OCI-LY7 (cell line): Measurements from ENCODE around the gene FCHSD2. TPM values are rescaled to one million over a fixed set of nuclear protein-coding genes. Genes with fewer than 3 reads are reported as not detected.
"Not testable (repeated sequence)": the region's sequence is repeated elsewhere in the genome, so short reads cannot be mapped to it uniquely, and the experiment has no call there.

ENCODE experiments used
- BruUV-seq: library from RNA; stranded (reverse); fragments of 400-500 nt; replicated peaks from 2 replicates; lab custom pipeline; 2021; lab: Mats Ljungman, UMichigan
- CTCF ChIA-PET: fragments of 300-600 bp; sonication (Branson Sonifier 250); formaldehyde crosslinking; loops from one replicate; lab custom pipeline; 2022; ENCODE audit warnings: antibody characterized with exemption; ENCODE audit not compliant: unreplicated experiment; lab: Charles Lee
- POLR2A ChIA-PET: fragments of 300-600 bp; sonication (Branson Sonifier 250); formaldehyde crosslinking; loops from one replicate; lab custom pipeline; 2022; ENCODE audit warnings: antibody characterized with exemption; lab: Charles Lee
- DNase-seq: peaks from one replicate; pipeline ENCODE4 v3.0.0-alpha.2; 2015; ENCODE audit warnings: low spot score
- H2AFZ ChIP-seq: fragments of 200-600 bp; sonication (generic), shearing (Covaris generic); 2 replicates; pipeline ENCODE4 v1.6.1; 2014; ENCODE audit warnings: mild to moderate bottlenecking, antibody characterized with exemption, low read length, moderate library complexity
- H3K27ac ChIP-seq: fragments of 200-600 bp; sonication (generic); 2 replicates; pipeline ENCODE4 v1.5.1; 2014; ENCODE audit warnings: mixed run types, low read depth, mild to moderate bottlenecking, moderate library complexity, low read length, inconsistent platforms; ENCODE audit not compliant: poor library complexity, severe bottlenecking
- H3K36me3 ChIP-seq: fragments of 200-600 bp; sonication (generic); 2 replicates; pipeline ENCODE4 v1.6.1; 2014; ENCODE audit warnings: mild to moderate bottlenecking, antibody characterized with exemption, low read length, moderate library complexity, mixed read lengths; ENCODE audit not compliant: insufficient read depth
- H3K4me1 ChIP-seq: fragments of 200-600 bp; sonication (generic); 2 replicates; pipeline ENCODE4 v1.5.1; 2014; ENCODE audit warnings: mild to moderate bottlenecking, low read length; ENCODE audit not compliant: insufficient read depth, poor library complexity, severe bottlenecking
- H3K4me2 ChIP-seq: fragments of 200-600 bp; sonication (generic); 2 replicates; pipeline ENCODE4 v1.6.1; 2014; ENCODE audit warnings: mild to moderate bottlenecking, low read length
- H3K4me3 ChIP-seq: fragments of 200-600 bp; sonication (generic); 2 replicates; pipeline ENCODE4 v1.5.1; 2014; ENCODE audit warnings: mild to moderate bottlenecking, low read depth, low read length; ENCODE audit not compliant: poor library complexity, severe bottlenecking
- H3K79me2 ChIP-seq: fragments of 200-600 bp; sonication (generic); 2 replicates; pipeline ENCODE4 v1.6.1; 2016; ENCODE audit warnings: low read depth, mild to moderate bottlenecking, low read length, moderate library complexity, mixed read lengths; ENCODE audit not compliant: insufficient read depth
- H3K9me2 ChIP-seq: fragments of 200-600 bp; sonication (generic); 2 replicates; pipeline ENCODE4 v1.6.1; 2016; ENCODE audit warnings: mild to moderate bottlenecking, low read length, mixed read lengths; ENCODE audit not compliant: insufficient read depth
- H3K9me3 ChIP-seq: fragments of 200-600 bp; sonication (generic); 2 replicates; pipeline ENCODE4 v1.6.1; 2014; ENCODE audit warnings: mild to moderate bottlenecking, mixed run types, low read length, mixed read lengths
- H4K20me1 ChIP-seq: fragments of 200-600 bp; sonication (generic); 2 replicates; pipeline ENCODE4 v1.6.1; 2014; ENCODE audit warnings: mild to moderate bottlenecking, antibody characterized with exemption, low read length, moderate library complexity, mixed read lengths; ENCODE audit not compliant: insufficient read depth
- EZH2phosphoT487 ChIP-seq: fragments of 200-600 bp; sonication (generic); IDR thresholded peaks from 2 replicates; pipeline ENCODE4 v1.6.1; 2018; ENCODE audit warnings: low read depth, borderline replicate concordance, mild to moderate bottlenecking, mixed run types, antibody characterized with exemption, low read length, moderate library complexity, mixed read lengths
- intact Hi-C: fragments of 100-400 bp; cut with micrococcal nuclease; formaldehyde crosslinking; loops from one replicate; pipeline ENCODE4 v1.10.0; 2022; ENCODE audit not compliant: unreplicated experiment
- total RNA-seq, 2 experiments: library from RNA; depleted of rRNA in 1 of 2; stranded (reverse); fragments of >200 nt in 1 of 2; shearing (Covaris generic) in 1 of 2; gene quantifications; 2 replicates each; pipeline ENCODE4 v1.2.3, GENCODE V29; 2014 to 2022
- TF ChIP-seq, protein P1 (sequence below): fragments of 200-600 bp; sonication (generic); conservative IDR thresholded peaks from 2 replicates; pipeline ENCODE4 v1.5.1; 2014; ENCODE audit warnings: mild to moderate bottlenecking, antibody characterized with exemption, low read length, moderate library complexity, mixed read lengths

Gene FCHSD2
- total RNA-seq, 2 experiments from 2014 or later: 39.0 to 147 TPM

DNA sequence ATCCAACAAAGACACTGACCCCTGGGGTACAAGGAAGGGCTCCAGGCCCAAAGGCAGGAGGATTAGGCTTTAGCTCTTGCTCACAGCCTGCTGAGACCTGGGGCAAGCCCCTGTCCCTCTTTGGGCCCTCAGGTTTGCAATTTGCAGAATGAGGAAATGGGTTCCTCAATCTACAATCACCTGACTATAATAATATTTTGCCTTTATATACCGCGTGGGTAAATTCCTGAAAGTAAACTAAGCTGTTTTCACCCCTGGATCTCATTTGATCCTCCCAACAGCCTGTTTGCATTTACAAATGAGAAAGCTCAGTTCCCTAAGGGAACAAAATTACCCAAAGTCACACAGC, 349.1 kb downstream of the FCHSD2 start:
- POLR2A ChIA-PET: interaction anchor here (0.5 to 2.2 kb wide), 13 partner anchors 10 to 377 kb away, joined by 3 to 13 read pairs (median 4); partner anchors contain the start of gene FCHSD2
- intact Hi-C loops: loop anchor here (1.0 to 2.0 kb wide), 3 partner anchors 20 to 68 kb away; partner anchors contain the start of gene ARAP1
- H3K36me3 ChIP-seq: no peaks in the 10 kb centered on the region
- TF ChIP-seq EZH2phosphoT487: no peak
- TF ChIP-seq, protein P1, sequence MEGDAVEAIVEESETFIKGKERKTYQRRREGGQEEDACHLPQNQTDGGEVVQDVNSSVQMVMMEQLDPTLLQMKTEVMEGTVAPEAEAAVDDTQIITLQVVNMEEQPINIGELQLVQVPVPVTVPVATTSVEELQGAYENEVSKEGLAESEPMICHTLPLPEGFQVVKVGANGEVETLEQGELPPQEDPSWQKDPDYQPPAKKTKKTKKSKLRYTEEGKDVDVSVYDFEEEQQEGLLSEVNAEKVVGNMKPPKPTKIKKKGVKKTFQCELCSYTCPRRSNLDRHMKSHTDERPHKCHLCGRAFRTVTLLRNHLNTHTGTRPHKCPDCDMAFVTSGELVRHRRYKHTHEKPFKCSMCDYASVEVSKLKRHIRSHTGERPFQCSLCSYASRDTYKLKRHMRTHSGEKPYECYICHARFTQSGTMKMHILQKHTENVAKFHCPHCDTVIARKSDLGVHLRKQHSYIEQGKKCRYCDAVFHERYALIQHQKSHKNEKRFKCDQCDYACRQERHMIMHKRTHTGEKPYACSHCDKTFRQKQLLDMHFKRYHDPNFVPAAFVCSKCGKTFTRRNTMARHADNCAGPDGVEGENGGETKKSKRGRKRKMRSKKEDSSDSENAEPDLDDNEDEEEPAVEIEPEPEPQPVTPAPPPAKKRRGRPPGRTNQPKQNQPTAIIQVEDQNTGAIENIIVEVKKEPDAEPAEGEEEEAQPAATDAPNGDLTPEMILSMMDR: no peak
- H3K4me2 ChIP-seq: peak overlapping the region; percentile 79
- no peaks in the 10 kb centered on the region for H3K9me2 ChIP-seq
- H3K9me3 ChIP-seq: no peaks in the 10 kb centered on the region
- H3K27ac ChIP-seq: peak overlapping the region; percentile 68
- peak overlapping the region; percentile 70 for H3K4me3 ChIP-seq
- CTCF ChIA-PET: interaction anchor here (0.6 to 2.1 kb wide), 6 partner anchors 23 to 385 kb away, joined by 3 to 6 read pairs (median 4); no protein-coding TSS in a partner anchor
- DNase-seq: peak; percentile 27
- BruUV-seq: TSS peak; percentile 93
- H3K4me1 ChIP-seq: peaks cover 26% of the 10 kb centered on the region
- peak overlapping the region; percentile 93 for H2AFZ ChIP-seq
- no peaks in the 10 kb centered on the region for H4K20me1 ChIP-seq
- no peaks in the 10 kb centered on the region for H3K79me2 ChIP-seq

DNA sequence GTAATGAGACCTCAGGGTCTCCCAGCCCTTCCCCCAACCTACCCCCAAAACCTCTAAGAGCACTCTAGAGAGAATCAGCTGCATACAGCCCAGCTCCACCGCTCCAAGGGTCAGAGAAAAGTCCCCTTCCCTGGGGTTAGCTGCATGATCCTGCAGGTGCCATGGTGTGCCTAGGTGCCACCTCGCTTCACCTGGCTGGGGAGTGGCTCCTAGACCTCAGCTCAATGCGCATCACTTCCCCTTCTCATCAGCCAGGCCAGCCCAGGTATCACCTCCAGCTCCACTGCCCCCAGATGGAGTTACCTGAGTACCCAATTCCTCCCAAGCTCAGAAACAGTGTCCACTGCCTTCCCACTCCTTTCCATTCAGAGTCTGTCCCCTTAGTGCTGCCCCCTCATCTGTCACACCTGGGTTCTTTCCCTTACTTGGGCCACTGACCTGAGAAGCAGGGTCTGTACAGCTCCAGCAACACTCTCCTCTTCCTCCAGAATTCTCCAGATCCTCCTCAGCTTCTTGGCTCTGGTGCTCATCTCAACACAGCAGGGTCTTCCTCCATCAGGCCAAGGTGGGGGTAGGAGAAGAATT, 349.6 kb downstream of the FCHSD2 start:
- ChIA-PET POLR2A (interaction anchor here (0.6 to 2.2 kb wide), 14 partner anchors 10 to 350 kb away, joined by 3 to 13 read pairs (median 4); partner anchors contain the start of gene FCHSD2), CTCF (interaction anchor here (0.9 to 2.1 kb wide), 5 partner anchors 54 to 385 kb away, joined by 3 to 5 read pairs (median 5); no protein-coding TSS in a partner anchor)
- BruUV-seq: no TSS peak
- Histone ChIP-seq H3K36me3 (no peaks in the 10 kb centered on the region), H3K9me2 (no peaks in the 10 kb centered on the region), H3K4me2 (peak overlapping the region; percentile 79), H3K9me3 (no peaks in the 10 kb centered on the region), H3K4me1 (peaks cover 29% of the 10 kb centered on the region), H2AFZ (peak overlapping the region; percentile 93; the same call in 1 of the 2 replicates), H4K20me1 (no peaks in the 10 kb centered on the region), H3K27ac (peak overlapping the region; percentile 68), H3K4me3 (peak overlapping the region; percentile 70), H3K79me2 (no peaks in the 10 kb centered on the region)
- no peak for TF ChIP-seq EZH2phosphoT487
- TF ChIP-seq, protein P1: no peak
- intact Hi-C loops: loop anchor here (1.0 to 2.0 kb wide), 3 partner anchors 20 to 67 kb away; partner anchors contain the start of gene ARAP1
- DNase-seq: no peak

DNA sequence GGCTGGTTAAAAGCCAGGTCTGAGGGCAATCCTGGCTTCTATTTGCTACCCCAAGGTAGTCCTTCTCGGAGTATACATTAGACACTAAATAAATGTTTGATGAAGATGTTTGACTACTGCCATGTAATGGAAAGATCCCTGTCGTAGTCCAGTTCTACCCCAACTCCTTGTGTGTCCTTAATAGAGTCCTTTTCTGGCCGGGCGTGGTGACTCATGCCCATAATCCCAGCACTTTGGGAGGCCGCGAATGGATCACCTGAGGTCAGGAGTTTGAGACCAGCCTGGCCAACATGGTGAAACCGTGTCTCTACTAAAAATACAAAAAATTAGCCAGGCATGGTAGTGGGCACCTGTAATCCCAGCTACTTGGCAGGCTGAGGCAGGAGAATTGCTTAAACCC, 350.9 kb downstream of the FCHSD2 start:
- H2AFZ ChIP-seq, H3K36me3 ChIP-seq, H3K4me3 ChIP-seq, H4K20me1 ChIP-seq, H3K27ac ChIP-seq, intact Hi-C loops, H3K9me3 ChIP-seq, H3K9me2 ChIP-seq, POLR2A ChIA-PET, H3K4me2 ChIP-seq, DNase-seq, H3K79me2 ChIP-seq, BruUV-seq, CTCF ChIA-PET: not testable (repeated sequence)
- peaks cover 33% of the 10 kb centered on the region for H3K4me1 ChIP-seq
